CD4-positive, alpha-beta T cell (primary cell): ENCODE results near the gene EPHA5. TPM values are rescaled to one million over a fixed set of nuclear protein-coding genes. Genes with fewer than 3 reads are reported as not detected.

ENCODE experiments used
- ATAC-seq: fragments of 200-7000 bp; cut with Tn5 transposase; one replicate; pipeline ENCODE4 v1.10.0; 2022; ENCODE audit warnings: mild to moderate bottlenecking; ENCODE audit not compliant: poor library complexity
- CTCF ChIA-PET: fragments of 350-600 bp; sonication (Branson Sonifier 250); formaldehyde crosslinking; loops from one replicate; lab custom pipeline; 2021; ENCODE audit warnings: antibody characterized with exemption, inconsistent platforms; lab: Charles Lee
- POLR2A ChIA-PET: fragments of 350-600 bp; sonication (Branson Sonifier 250); formaldehyde crosslinking; loops from one replicate; lab custom pipeline; 2021; ENCODE audit warnings: antibody characterized with exemption, inconsistent platforms; lab: Charles Lee
- DNase-seq, 14 experiments: peaks; one replicate each; pipeline ENCODE4 v3.0.0-alpha.2; 2013 to 2020; ENCODE audit warnings: mixed read lengths in 2 of 14
- H3K27ac ChIP-seq, 2 donors: one replicate each; pipeline versions ENCODE4 v1.5.1 to v1.7.0; 2013; ENCODE audit warnings: low read length in 2 of 2, low read depth in 1 of 2, mild to moderate bottlenecking in 1 of 2
- H3K27me3 ChIP-seq, 2 experiments: 1 replicate in 1 of 2; 2 replicates in 1 of 2; pipeline versions ENCODE4 v1.6.1 to v1.7.0; 2013; ENCODE audit warnings: low read length in 2 of 2, control low read depth in 1 of 2, mild to moderate bottlenecking in 1 of 2, moderate library complexity in 1 of 2; ENCODE audit not compliant: insufficient read depth in 2 of 2, control insufficient read depth in 1 of 2
- H3K36me3 ChIP-seq: one replicate; pipeline ENCODE4 v1.6.1; 2013; ENCODE audit warnings: low read length, control low read depth; ENCODE audit not compliant: insufficient read depth
- H3K4me1 ChIP-seq: one replicate; pipeline ENCODE4 v1.6.1; 2013; ENCODE audit warnings: low read length, control low read depth; ENCODE audit not compliant: insufficient read depth
- H3K4me3 ChIP-seq: one replicate; pipeline ENCODE4 v1.5.1; 2013; ENCODE audit warnings: mild to moderate bottlenecking, low read length, moderate library complexity
- H3K9me3 ChIP-seq, 2 experiments: 1 replicate in 1 of 2; 2 replicates in 1 of 2; pipeline versions ENCODE4 v1.6.1 to v1.7.0; 2013; ENCODE audit warnings: low read length in 2 of 2, mild to moderate bottlenecking in 2 of 2, control low read depth in 1 of 2, moderate library complexity in 1 of 2; ENCODE audit not compliant: control insufficient read depth in 1 of 2, insufficient read depth in 1 of 2
- H3K27ac Mint-ChIP-seq: one replicate; pipeline ENCODE4 v1.8.0; 2020; ENCODE audit warnings: mixed read lengths
- H3K27me3 Mint-ChIP-seq: one replicate; pipeline ENCODE4 v1.8.0; 2021; ENCODE audit warnings: mixed read lengths
- H3K36me3 Mint-ChIP-seq: one replicate; pipeline ENCODE4 v1.8.0; 2021; ENCODE audit warnings: low read depth, mixed read lengths
- H3K4me1 Mint-ChIP-seq: one replicate; pipeline ENCODE4 v1.8.0; 2021; ENCODE audit warnings: low read depth, mixed read lengths
- H3K4me3 Mint-ChIP-seq: one replicate; pipeline ENCODE4 v1.8.0; 2020; ENCODE audit warnings: mild to moderate bottlenecking, mixed read lengths
- H3K9me3 Mint-ChIP-seq: one replicate; pipeline ENCODE4 v1.8.0; 2020; ENCODE audit warnings: mixed read lengths
- intact Hi-C, 2 experiments: fragments of 100-400 bp; cut with DNase I in 1 of 2; cut with micrococcal nuclease in 1 of 2; formaldehyde crosslinking; loops; one replicate each; pipeline versions ENCODE4 v1.15.1 to v1.9.0; 2023 to 2025; cut with DNase I, micrococcal nuclease
- total RNA-seq, 174 experiments: library from RNA in 2 of 174; stranded (reverse) in 2 of 174; gene quantifications; one replicate each; pipeline ENCODE4 v1.2.3 and lab custom pipeline; 2021 to 2026
- TF ChIP-seq, protein P1 (sequence below): fragments of 200-600 bp; IDR thresholded peaks from one replicate; pipeline ENCODE4 v1.8.0; 2022; ENCODE audit warnings: antibody characterized with exemption, mild to moderate bottlenecking

Gene EPHA5
- total RNA-seq, 2 experiments from 2014 or later: not detected

DNA sequence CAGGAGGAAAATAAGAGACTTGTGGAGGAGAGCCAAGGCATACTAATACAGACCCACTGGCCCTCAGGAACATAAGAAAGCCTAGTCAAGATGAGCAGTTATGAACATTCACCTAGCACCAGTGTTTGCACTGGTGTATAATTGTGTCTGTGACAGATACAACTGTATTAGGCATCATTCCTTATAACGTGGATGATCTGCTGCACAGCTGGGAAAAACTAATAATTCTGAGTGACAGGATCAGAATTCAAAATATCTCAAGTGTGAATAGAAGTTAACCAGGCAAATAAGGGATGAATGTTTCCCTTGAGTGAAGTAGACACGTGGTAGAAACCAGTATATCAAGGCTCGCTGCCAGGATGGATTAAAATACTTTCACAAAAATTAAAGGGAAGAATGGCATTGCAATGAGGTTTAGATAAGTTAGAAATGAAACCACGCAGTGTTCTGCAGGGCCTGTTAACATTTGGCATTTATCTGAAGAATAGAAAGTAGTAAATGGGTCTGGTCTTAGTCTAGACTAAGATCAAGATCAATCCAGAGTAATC lies 325.9 kb downstream of the EPHA5 start:
- H3K36me3 ChIP-seq: no peaks in the 10 kb centered on the region
- peaks cover 0 to 4% of the 10 kb centered on the region in 2 experiments for H3K9me3 ChIP-seq
- POLR2A ChIA-PET: no interaction called here
- Mint-ChIP-seq H3K27me3 (no peaks in the 10 kb centered on the region), H3K36me3 (no peaks in the 10 kb centered on the region), H3K4me3 (no peak overlapping the region), H3K4me1 (no peaks in the 10 kb centered on the region), H3K27ac (no peak overlapping the region), H3K9me3 (peaks cover 3% of the 10 kb centered on the region)
- TF ChIP-seq, protein P1, sequence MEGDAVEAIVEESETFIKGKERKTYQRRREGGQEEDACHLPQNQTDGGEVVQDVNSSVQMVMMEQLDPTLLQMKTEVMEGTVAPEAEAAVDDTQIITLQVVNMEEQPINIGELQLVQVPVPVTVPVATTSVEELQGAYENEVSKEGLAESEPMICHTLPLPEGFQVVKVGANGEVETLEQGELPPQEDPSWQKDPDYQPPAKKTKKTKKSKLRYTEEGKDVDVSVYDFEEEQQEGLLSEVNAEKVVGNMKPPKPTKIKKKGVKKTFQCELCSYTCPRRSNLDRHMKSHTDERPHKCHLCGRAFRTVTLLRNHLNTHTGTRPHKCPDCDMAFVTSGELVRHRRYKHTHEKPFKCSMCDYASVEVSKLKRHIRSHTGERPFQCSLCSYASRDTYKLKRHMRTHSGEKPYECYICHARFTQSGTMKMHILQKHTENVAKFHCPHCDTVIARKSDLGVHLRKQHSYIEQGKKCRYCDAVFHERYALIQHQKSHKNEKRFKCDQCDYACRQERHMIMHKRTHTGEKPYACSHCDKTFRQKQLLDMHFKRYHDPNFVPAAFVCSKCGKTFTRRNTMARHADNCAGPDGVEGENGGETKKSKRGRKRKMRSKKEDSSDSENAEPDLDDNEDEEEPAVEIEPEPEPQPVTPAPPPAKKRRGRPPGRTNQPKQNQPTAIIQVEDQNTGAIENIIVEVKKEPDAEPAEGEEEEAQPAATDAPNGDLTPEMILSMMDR: no peak
- H3K4me1 ChIP-seq: no peaks in the 10 kb centered on the region
- CTCF ChIA-PET: no interaction called here
- no peak for ATAC-seq
- H3K4me3 ChIP-seq: no peak overlapping the region
- no peak overlapping the region for H3K27ac ChIP-seq
- no peaks in the 10 kb centered on the region for H3K27me3 ChIP-seq
- DNase-seq: no peak
- intact Hi-C loops: no loop called here

DNA sequence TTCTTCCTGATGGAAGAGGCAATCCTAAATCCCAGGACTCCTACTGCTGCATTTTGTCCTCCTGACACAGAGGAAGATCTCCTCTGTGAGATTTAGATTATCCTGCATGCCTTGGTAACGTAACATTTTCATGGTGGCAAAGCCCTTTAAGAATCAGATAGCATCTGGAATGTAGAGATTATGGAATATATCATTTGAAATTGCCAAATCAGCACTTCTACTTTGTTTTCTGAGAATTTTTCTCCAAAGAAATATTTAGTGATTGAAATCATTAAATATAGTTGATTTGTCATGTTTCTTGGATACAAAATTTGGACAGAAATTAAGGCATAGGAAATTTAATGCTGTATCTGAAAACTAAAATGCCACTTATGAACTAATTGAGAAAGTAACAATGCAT lies 326.9 kb downstream of the EPHA5 start:
- Mint-ChIP-seq H3K36me3 (no peaks in the 10 kb centered on the region), H3K9me3 (peaks cover 3% of the 10 kb centered on the region), H3K4me1 (no peaks in the 10 kb centered on the region), H3K27me3 (no peaks in the 10 kb centered on the region), H3K27ac (no peak overlapping the region), H3K4me3 (no peak overlapping the region)
- ChIA-PET POLR2A (no interaction called here), CTCF (no interaction called here)
- Histone ChIP-seq H3K9me3 (peaks cover 0 to 4% of the 10 kb centered on the region in 2 experiments), H3K27ac (no peak overlapping the region), H3K27me3 (no peaks in the 10 kb centered on the region), H3K4me1 (no peaks in the 10 kb centered on the region), H3K36me3 (no peaks in the 10 kb centered on the region), H3K4me3 (no peak overlapping the region)
- DNase-seq (no peak), ATAC-seq (no peak)
- intact Hi-C loops: no loop called here
- TF ChIP-seq, protein P1: no peak

DNA sequence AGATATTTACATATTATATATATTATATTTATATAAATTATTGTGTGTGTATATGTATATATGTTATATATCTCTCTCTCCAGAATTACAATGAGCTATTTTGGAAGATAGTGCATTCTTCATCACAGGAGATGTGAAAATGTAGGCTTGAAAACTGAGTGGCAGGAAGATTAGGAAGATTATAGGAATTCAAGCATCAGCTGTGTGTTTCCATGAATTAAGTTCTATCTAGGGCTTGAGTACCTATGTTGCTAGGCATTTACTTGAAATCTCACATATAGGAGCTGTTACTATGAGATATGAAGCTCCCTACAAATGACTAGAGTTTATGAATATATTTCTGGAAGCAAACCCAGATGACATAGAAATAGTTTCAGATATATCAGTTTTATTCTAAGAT lies 328.7 kb downstream of the EPHA5 start:
- Mint-ChIP-seq H3K36me3 (no peaks in the 10 kb centered on the region), H3K9me3 (peaks cover 3% of the 10 kb centered on the region), H3K4me1 (no peaks in the 10 kb centered on the region), H3K27me3 (no peaks in the 10 kb centered on the region), H3K4me3 (no peak overlapping the region), H3K27ac (no peak overlapping the region)
- Histone ChIP-seq H3K9me3 (peaks cover 0 to 4% of the 10 kb centered on the region in 2 experiments), H3K4me1 (no peaks in the 10 kb centered on the region), H3K27me3 (no peaks in the 10 kb centered on the region), H3K4me3 (no peak overlapping the region), H3K27ac (no peak overlapping the region), H3K36me3 (no peaks in the 10 kb centered on the region)
- intact Hi-C loops: no loop called here
- ATAC-seq: no peak
- TF ChIP-seq, protein P1: no peak
- DNase-seq: no peak
- ChIA-PET CTCF (no interaction called here), POLR2A (no interaction called here)
